HCEC 1CT (cell line): ENCODE data around the gene FZR1.
A peak's percentile ranks its signal among the peaks of the same experiment; 100 is the strongest.
"Not testable (repeated sequence)": the region's sequence is repeated elsewhere in the genome, so short reads cannot be mapped to it uniquely, and the experiment has no call there.

ENCODE experiments used
- DNase-seq: peaks from one replicate; pipeline ENCODE4 v3.0.0-alpha.2; 2017

FZR1 gene

GRCh38 chr19:3550947-3551791 lies 45.1 kb downstream of the FZR1 start:
- no peak for DNase-seq

DNA sequence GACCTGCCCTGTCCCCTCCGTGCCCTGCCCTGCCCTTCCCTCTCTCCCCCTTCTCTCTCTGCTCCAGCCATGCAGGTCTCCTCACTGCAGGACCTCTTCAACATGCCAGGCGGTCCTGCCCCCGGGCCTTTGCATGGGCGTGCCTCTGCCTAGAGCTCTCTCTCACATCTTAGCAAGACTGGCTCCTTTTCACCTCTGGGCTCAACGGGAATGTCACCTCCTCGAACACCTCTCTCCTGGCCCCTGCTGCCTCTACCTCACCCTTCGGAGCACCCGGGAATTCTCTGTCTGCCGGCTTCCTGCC lies 45.6 kb downstream of the FZR1 start:
- DNase-seq = no peak

DNA sequence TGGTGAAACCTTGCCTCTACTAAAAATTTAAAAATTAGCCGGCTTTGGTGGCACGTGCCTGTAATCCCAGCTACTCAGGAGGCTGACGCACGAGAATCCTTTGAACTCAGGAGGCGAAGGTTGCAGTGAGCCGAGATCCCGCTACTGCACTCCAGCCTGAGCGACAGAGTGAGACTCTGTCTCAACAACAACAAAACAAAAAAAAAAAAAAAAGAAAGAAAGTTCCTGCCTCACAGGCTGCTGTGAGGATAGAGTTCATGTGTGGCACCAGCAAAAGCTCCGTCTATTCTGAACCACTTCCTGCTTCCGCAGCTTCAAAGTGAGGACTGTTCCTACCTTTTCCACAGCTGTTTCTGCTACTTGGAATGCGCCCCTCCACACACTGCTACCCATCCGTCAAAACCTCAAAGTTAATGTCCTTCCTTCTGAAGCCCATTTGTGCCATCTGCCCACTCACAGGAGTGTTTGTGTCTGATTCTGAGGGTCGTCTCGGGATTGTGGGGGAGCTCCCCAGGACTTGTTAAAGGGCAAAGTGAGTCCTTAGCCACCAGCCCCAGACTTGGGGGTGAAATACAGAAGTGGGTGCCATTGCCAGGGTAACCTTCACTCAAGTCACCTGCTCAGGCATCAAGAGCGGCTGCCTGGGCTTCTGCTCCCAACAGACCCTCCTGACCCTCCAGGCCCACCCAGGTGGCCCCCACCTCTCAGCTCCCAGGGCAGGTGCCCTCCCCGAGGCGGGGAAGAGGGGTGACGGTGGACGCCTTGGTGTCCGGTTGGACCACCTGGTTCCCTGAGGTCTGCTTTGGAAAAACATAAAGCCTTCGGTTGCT lies 48.4 kb downstream of the FZR1 start:
- no peak for DNase-seq

GRCh38 chr19:3555653-3556422 lies 49.7 kb downstream of the FZR1 start:
- no peak for DNase-seq

DNA sequence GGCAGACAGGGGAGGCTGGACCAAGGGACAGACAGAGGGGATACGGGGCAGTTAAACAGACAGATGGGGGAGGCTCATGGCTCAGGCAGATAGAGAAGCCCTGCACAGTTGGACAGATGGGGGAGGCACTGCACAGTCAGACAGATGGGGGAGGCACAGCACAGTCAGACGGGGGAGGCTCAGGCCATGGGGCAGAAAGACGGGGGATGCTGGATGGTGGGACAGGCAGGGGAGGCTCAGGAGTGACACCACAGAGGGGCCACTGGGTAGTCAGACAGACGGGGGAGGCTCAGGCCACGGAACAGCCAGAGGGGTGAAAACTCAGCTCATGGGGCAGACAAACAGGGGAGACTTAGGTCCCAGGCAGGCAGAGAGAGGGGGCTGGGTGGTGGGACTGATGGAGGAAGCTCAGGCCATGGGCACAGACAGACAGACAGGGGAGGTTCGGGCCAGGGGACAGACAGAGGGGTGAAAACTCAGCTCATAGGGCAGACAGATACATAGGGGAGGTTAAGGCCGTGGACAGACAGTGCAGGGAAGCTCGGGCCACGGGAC lies 50.4 kb downstream of the FZR1 start:
- DNase-seq = no peak

DNA sequence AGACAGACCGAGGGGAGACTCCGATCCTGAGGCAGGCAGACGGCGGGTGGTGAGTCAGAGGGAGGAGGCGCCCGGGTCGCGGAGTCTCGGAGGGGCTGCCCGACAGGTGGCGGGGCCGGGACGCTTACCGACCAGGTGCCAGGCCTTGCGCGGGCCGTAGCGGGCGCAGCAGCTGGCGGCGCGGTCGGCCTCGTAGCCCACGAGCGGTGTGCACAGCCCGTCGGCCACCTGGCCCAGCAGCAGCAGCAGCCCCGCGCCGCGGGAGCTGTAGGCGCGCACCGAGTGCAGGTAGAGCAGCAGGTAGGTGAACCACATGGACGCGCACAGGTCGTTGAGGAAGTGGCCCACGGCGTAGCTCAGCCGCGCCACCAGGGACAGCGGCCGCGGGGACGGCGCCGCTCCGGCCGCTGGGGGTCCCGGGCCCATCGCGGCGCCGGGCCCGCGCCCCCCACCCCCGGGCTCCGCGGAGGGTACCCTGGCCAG lies 50.9 kb downstream of the FZR1 start:
- peak; percentile 45 for DNase-seq

GRCh38 chr19:3557461-3558248 lies 51.5 kb downstream of the FZR1 start, which contains the start of gene MFSD12:
Gene MFSD12, minus strand, starts transcription at chr19:3557586. Its CDS starts 183 bp downstream, at chr19:3557403.
- DNase-seq = peak; percentile 93

- DNase-seq = no peak
Observed at GRCh38 chr19:3563709-3564524, 57.8 kb downstream of the FZR1 start.

- no peak for DNase-seq
Observed at GRCh38 chr19:3565139-3565538, 59.0 kb downstream of the FZR1 start.

- not testable (repeated sequence) for DNase-seq
Observed at GRCh38 chr19:3570042-3570441, 63.9 kb downstream of the FZR1 start.

DNA sequence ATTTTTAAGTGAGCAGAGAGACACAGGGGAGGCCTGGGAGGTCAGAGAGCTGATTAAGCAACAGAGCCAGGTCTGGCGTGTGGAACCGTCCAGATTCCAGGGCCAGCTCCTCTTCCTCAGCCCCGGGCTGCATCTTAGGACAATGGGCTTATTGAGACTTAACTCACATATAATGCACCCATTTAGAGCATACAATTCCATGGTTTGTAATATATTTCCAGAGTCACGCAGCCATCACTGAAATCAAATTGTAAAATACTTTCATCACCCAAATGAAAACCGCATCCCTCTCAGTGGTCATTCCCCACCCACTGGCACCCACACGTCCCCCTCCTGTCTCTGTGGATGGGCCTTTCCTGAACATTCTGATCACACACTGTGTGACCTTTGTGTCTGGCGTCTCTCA lies 64.5 kb downstream of the FZR1 start:
- DNase-seq = no peak

GRCh38 chr19:3572132-3572854 lies 66.2 kb downstream of the FZR1 start:
- DNase-seq = peak; percentile 100

GRCh38 chr19:3572855-3573161 lies 66.7 kb downstream of the FZR1 start, which contains the start of gene HMG20B:
Gene HMG20B, plus strand, starts transcription at chr19:3572944. Its CDS starts 366 bp downstream, at chr19:3573310.
- no peak for DNase-seq

DNA sequence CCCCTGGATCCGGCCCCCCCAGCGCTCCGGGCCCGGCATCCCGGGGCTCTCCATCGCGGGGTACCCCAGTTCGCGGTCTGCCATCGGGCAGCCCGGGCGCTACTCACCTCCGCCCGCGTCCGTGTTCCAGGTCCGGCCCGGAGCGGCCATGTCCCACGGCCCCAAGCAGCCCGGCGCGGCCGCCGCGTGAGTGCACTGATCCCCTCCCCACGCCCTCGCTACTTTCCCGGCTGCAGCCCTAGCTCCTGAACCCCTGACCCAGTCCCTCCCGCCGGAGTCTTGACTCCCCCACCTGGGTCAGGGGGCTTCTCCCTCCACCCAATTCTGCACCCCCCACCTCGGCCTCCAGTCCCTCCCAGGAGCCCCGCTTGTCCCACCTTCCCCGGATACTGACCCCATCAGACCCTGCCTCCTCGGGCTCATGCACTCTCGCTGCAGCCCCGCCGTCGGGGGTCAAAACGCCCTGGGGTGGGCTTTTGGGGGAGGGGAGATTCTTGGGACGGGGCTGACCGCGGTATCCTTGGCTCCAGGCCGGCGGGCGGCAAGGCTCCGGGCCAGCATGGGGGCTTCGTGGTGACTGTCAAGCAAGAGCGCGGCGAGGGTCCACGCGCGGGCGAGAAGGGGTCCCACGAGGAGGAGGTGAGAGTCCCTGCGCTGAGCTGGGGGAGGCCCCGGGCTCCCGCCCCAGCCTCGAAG lies 67.2 kb downstream of the FZR1 start:
- DNase-seq = no peak

- DNase-seq = peak; percentile 95
Observed at GRCh38 chr19:3573858-3574637, 67.9 kb downstream of the FZR1 start.

- DNase-seq = no peak
Observed at GRCh38 chr19:3575260-3575741, 69.2 kb downstream of the FZR1 start.

DNA sequence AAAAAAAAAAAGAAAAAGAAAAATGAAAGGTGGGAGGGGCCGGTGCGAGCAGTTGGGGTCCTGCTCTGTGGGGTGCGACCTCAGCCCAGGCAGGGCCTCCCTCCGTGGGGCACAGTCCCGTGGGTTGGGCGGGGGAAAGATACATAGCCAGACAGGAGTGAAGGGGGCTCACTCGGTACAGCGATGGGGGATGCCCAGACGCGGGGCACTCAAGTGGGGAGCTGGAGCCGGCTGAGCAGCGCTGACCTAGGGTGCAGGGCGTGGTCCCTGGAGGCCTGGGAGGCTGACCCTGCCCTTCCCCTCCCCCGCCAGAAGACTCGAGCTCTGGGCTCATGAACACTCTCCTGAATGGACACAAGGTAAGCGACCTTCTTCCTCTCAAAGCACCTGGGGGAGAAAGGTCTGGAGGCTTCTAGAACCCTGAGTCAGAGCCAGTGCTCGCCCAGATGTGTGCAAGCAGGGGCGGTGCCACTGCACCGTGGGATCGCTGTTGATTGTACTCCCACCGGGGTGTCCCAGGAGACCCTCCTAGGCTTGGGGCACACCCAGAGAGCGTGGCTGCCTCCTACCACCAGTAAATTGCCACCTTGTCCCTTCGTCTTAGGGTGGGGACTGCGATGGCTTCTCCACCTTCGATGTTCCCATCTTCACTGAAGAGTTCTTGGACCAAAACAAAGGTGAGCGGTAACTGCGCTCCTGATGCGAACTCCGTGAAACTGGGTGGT lies 70.0 kb downstream of the FZR1 start:
- no peak for DNase-seq
